GM12875 (cell line): ENCODE data around the gene PRKAR1B.

ENCODE experiments used
- H3K4me3 ChIP-seq: one replicate; pipeline ENCODE4 v1.5.1; 2011; ENCODE audit warnings: low read depth, low read length, control low read depth
- TF ChIP-seq, protein P1 (sequence below): IDR thresholded peaks from 2 replicates; pipeline ENCODE4 v1.5.1; 2011; ENCODE audit warnings: low read depth, mild to moderate bottlenecking, control low read depth, inconsistent platforms, low read length, moderate library complexity, borderline replicate concordance; ENCODE audit not compliant: insufficient read depth

PRKAR1B gene

DNA sequence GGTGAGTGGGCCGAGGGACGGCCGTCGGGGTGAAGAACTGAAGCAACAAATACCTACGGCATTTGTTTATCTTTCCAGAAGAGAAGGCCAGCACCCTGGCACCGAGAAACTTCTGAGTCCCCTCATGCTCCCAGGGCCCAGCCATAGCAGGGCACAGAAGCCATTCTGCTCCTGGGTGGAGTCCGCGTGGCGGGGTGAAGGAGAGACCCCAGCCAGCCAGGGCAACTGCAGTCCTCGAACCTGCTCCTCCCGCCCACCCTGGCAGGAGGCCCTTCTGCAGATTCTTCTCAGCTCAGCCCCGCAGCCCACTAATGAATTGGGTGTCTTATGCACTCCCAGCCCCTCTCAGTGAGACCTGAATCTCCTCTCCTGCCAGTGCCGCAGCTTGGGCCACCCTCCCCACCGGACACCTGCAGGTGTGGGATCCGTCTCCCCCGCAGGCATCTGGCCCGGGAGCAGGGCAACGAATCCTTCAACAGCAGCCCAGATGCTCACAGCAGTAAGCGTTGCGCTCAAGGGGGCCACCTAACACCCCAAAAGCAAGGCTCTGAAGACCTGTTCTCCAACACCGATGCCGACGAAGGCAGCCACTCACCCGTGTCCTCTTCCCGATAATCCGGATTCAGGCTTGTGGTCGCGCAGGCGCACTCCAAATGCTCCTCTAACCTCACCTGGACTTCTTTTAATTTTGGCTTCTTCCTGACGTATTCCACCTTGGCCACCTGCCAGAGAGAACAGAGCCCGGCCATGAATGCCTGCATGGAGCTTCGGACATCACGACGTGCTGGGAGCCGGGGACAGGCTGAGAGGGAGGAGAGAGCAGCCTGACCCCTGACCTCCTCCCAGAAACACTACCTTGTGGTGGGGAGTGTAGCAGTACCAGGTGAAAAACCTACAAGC lies 226.3 kb downstream of the PRKAR1B start:
- TF ChIP-seq, protein P1, sequence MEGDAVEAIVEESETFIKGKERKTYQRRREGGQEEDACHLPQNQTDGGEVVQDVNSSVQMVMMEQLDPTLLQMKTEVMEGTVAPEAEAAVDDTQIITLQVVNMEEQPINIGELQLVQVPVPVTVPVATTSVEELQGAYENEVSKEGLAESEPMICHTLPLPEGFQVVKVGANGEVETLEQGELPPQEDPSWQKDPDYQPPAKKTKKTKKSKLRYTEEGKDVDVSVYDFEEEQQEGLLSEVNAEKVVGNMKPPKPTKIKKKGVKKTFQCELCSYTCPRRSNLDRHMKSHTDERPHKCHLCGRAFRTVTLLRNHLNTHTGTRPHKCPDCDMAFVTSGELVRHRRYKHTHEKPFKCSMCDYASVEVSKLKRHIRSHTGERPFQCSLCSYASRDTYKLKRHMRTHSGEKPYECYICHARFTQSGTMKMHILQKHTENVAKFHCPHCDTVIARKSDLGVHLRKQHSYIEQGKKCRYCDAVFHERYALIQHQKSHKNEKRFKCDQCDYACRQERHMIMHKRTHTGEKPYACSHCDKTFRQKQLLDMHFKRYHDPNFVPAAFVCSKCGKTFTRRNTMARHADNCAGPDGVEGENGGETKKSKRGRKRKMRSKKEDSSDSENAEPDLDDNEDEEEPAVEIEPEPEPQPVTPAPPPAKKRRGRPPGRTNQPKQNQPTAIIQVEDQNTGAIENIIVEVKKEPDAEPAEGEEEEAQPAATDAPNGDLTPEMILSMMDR: no peak
- H3K4me3 ChIP-seq: no peak overlapping the region

DNA sequence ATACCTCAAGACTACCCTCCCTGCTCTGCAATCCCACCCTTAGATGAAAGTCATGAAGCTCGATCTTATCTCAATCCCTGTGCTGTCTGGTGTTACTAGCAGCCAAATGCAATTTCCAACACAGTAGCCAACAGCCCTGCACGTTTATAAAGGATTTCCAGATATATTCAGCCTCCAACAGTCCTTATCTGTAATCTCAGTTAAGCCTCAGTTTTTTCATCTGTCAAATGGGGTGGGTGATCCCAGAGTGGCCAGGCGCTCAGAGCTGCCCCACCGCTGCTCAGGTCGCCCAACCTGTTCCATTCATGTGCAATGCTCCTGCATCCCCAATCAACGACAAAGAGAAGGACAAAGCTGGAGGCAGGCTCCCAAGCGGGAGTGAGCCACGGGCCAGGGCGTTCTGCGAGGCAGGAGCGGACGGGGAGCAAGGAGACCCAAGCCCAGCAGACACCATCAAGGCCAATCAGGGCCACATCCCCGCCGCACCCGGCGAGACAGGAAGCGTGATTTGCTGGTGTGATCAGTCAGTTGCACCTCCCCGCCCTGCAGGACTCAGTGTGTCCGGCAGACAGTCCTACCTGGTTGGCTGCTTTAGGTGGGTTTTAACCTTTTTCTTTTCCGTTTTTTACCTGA lies 227.1 kb downstream of the PRKAR1B start:
- no peak overlapping the region for H3K4me3 ChIP-seq
- TF ChIP-seq, protein P1: no peak
